Brain microvascular endothelial cell (primary cell): ENCODE data around the gene DDC.

Experiments
- DNase-seq: peaks from one replicate; pipeline ENCODE4 v3.0.0-alpha.2; 2020
- H3K27ac ChIP-seq: fragments of 250-450 bp; sonication (Bioruptor Pico); 2 replicates; pipeline ENCODE4 v1.5.1; 2020; ENCODE audit warnings: mild to moderate bottlenecking, moderate library complexity
- H3K27me3 ChIP-seq: fragments of 250-450 bp; sonication (Bioruptor Pico); replicated peaks from 2 replicates; pipeline ENCODE4 v1.5.1; 2020; ENCODE audit warnings: mild to moderate bottlenecking
- H3K36me3 ChIP-seq: fragments of 250-450 bp; sonication (Bioruptor Pico); replicated peaks from 2 replicates; pipeline ENCODE4 v1.5.1; 2020; ENCODE audit warnings: mild to moderate bottlenecking
- H3K4me3 ChIP-seq: 2 replicates; pipeline ENCODE4 v1.5.1; 2011; ENCODE audit warnings: low read depth, mild to moderate bottlenecking, control low read depth, low read length, moderate library complexity
- in situ Hi-C: cut with HindIII; loops from 2 replicates; pipeline ENCODE4 v1.10.0; 2017; ENCODE audit warnings: low sequenced_read_pairs, low pct_ligation_motif_present
- TF ChIP-seq, protein P1 (sequence below): IDR thresholded peaks from 2 replicates; pipeline ENCODE4 v1.5.1; 2011; ENCODE audit warnings: low read depth, mild to moderate bottlenecking, moderate library complexity, low read length, control low read depth, inconsistent platforms; ENCODE audit errors: missing control alignments

Gene DDC

DNA sequence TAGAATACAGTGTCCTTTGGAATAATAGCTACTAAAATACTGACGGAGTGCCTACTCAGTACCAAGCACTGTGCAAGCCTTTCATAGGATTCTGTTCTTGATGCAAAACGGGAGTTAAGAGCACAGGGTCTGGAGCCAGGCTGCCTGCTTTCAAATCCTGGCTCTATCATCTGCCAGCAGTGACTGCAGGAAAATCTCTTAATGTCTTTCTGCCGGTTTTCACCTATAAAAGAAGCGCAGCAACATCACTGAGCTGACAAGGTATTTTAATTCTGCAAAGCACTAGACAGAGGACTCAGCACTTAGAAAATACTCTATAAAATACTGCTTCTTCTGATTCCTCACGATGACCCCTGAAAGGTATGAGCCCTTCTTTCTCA is 115.7 kb downstream of the DDC start:
- Histone ChIP-seq H3K4me3 (peak overlapping the region; percentile 82), H3K27ac (no peak overlapping the region), H3K27me3 (no peaks in the 10 kb centered on the region), H3K36me3 (no peaks in the 10 kb centered on the region)
- in situ Hi-C loops = no loop called here
- TF ChIP-seq, protein P1, sequence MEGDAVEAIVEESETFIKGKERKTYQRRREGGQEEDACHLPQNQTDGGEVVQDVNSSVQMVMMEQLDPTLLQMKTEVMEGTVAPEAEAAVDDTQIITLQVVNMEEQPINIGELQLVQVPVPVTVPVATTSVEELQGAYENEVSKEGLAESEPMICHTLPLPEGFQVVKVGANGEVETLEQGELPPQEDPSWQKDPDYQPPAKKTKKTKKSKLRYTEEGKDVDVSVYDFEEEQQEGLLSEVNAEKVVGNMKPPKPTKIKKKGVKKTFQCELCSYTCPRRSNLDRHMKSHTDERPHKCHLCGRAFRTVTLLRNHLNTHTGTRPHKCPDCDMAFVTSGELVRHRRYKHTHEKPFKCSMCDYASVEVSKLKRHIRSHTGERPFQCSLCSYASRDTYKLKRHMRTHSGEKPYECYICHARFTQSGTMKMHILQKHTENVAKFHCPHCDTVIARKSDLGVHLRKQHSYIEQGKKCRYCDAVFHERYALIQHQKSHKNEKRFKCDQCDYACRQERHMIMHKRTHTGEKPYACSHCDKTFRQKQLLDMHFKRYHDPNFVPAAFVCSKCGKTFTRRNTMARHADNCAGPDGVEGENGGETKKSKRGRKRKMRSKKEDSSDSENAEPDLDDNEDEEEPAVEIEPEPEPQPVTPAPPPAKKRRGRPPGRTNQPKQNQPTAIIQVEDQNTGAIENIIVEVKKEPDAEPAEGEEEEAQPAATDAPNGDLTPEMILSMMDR = no peak
- DNase-seq = no peak

GRCh38 chr7:50448823-50449222 is 116.4 kb downstream of the DDC start:
- no peak overlapping the region for H3K27ac ChIP-seq
- no peak for DNase-seq
- in situ Hi-C loops = no loop called here
- no peaks in the 10 kb centered on the region for H3K36me3 ChIP-seq
- no peaks in the 10 kb centered on the region for H3K27me3 ChIP-seq
- TF ChIP-seq, protein P1 = no peak
- H3K4me3 ChIP-seq = no peak overlapping the region

DNA sequence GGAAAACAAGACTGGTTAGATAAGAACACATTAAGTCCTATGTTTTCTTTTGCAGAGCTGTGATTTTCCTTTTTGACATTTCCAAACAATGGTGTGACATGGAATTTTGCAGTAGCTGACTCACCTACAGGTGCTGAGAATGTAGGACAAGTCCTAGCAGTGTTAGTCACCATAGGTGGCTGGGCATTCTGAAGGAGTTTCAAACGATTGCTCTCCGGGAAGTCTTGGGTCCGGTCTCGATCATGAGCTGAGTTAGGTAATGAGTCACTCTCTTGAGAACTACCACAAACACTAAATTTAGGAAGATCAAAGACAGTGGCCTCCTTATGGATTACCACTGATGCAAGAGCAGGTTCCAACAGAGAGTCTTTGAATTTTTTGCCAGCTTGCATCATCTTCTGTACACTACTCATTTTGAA is 118.7 kb downstream of the DDC start:
- Histone ChIP-seq H3K36me3 (no peaks in the 10 kb centered on the region), H3K4me3 (no peak overlapping the region), H3K27ac (no peak overlapping the region), H3K27me3 (no peaks in the 10 kb centered on the region)
- in situ Hi-C loops = no loop called here
- peak; percentile 39 for DNase-seq
- TF ChIP-seq, protein P1 = no peak

GRCh38 chr7:50436133-50436806 is 128.9 kb downstream of the DDC start:
- H3K27me3 ChIP-seq = no peaks in the 10 kb centered on the region
- in situ Hi-C loops = no loop called here
- TF ChIP-seq, protein P1 = no peak
- peak overlapping the region; percentile 91 for H3K27ac ChIP-seq
- H3K4me3 ChIP-seq = no peak overlapping the region
- H3K36me3 ChIP-seq = no peaks in the 10 kb centered on the region
- DNase-seq = peak; percentile 92

DNA sequence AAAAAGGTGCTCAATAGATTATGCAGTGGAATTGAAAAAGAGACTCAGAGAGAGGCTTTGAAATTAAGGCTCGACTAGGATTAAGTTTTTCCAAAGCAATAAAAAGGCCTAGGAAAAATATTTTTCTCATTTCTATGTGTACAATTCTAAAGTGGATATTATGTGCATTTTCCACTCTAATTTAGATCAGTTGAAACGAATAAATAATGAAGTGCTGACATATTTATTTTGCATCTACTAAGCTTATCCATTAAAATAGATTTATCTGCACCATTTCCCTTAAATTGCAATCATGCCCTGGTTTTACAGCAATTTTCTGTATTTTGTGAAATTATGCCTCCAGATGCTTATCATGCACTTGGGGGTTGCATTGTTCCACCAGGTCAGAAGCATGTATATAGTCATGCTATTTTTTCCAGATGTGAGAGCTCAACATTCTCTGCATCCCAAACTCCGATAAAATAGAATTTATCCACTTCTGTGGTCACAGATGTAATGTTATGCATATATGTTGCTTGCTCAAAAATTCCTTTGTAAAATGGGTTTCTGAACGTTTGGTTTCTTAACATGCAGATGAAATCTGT is 133.4 kb downstream of the DDC start:
- TF ChIP-seq, protein P1 = no peak
- Histone ChIP-seq H3K4me3 (no peak overlapping the region), H3K27ac (no peak overlapping the region), H3K27me3 (no peaks in the 10 kb centered on the region), H3K36me3 (no peaks in the 10 kb centered on the region)
- in situ Hi-C loops = no loop called here
- DNase-seq = no peak

DNA sequence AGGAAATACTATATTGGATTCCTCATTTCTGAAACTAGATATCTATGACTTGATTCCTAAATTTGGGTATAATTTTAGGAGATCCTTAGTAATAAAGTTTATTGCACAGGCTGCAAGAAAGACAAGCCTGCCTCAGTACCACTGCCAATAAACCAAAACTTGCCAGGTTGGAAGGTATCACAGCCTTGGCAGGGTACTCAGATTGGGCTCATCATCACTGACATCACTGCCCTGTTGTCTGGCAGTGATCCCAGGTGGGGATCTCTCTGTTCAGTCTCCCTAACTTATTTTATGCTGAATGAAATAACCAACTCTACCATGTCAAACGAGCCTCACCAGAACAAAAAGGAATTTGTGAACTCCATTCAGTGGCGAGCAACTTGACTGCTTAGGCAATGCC is 133.9 kb downstream of the DDC start:
- in situ Hi-C loops = no loop called here
- Histone ChIP-seq H3K27ac (no peak overlapping the region), H3K4me3 (no peak overlapping the region), H3K36me3 (no peaks in the 10 kb centered on the region), H3K27me3 (no peaks in the 10 kb centered on the region)
- TF ChIP-seq, protein P1 = no peak
- no peak for DNase-seq
